H1 (cell line): Measurements from ENCODE around the gene ANXA2R. TPM values are rescaled to one million over a fixed set of nuclear protein-coding genes. Genes with fewer than 3 reads are reported as not detected.

Experiments
- BCL11A ChIP-seq, 2 experiments: IDR thresholded peaks; one replicate each; pipeline ENCODE4 v1.6.1; 2011; ENCODE audit warnings: low read depth in 2 of 2, low read length in 2 of 2, mild to moderate bottlenecking in 2 of 2
- CBX8 ChIP-seq: fragments of 300-800, 300-1000 bp; sonication (generic); IDR thresholded peaks from 2 replicates; pipeline ENCODE4 v1.7.1; 2016; ENCODE audit warnings: low read depth, low read length, borderline replicate concordance
- CEBPB ChIP-seq: IDR thresholded peaks from 2 replicates; pipeline ENCODE4 v1.6.1; 2012; ENCODE audit warnings: low read depth, low read length
- EZH2 ChIP-seq: fragments of 200-600 bp; sonication (generic); IDR thresholded peaks from 2 replicates; pipeline ENCODE4 v1.7.1; 2012; ENCODE audit warnings: low read depth, mild to moderate bottlenecking, moderate library complexity, low read length, inconsistent platforms; ENCODE audit not compliant: severe bottlenecking
- POLR2A ChIP-seq, 2 experiments: IDR thresholded peaks; 1 replicate in 1 of 2; 2 replicates in 1 of 2; pipeline ENCODE4 v1.6.1; 2011; ENCODE audit warnings: low read depth in 2 of 2, low read length in 2 of 2, mild to moderate bottlenecking in 2 of 2; ENCODE audit errors: control extremely low read depth in 1 of 2
- SP2 ChIP-seq: IDR thresholded peaks from 2 replicates; pipeline ENCODE4 v1.6.1; 2012; ENCODE audit warnings: mild to moderate bottlenecking, low read length, inconsistent platforms
- TAF7 ChIP-seq: optimal IDR thresholded peaks from 2 replicates; pipeline ENCODE3; 2011; ENCODE audit warnings: low read depth, mild to moderate bottlenecking, inconsistent platforms, low read length, moderate library complexity, borderline replicate concordance
- TCF12 ChIP-seq: IDR thresholded peaks from 2 replicates; pipeline ENCODE4 v1.6.1; 2011; ENCODE audit warnings: low read depth, mild to moderate bottlenecking, low read length
- polyA plus RNA-seq, 7 experiments: library from polyadenylated mRNA; depleted of rRNA in 3 of 7; stranded (reverse) in 5 of 7; unstranded in 2 of 7; fragments of >200 nt in 5 of 7; fragments of 200-250 nt in 2 of 7; gene quantifications; 1 replicate in 5 of 7; 2 replicates in 1 of 7; 4 replicates in 1 of 7; pipeline versions ENCODE4 v1.2.1 to v1.2.3, GENCODE V29; 2011 to 2013; ENCODE audit warnings: missing spikeins in 2 of 7, mixed read lengths in 2 of 7
- total RNA-seq: library from RNA; stranded (reverse); fragmentation: NEBNext Ultra II Directional; extraction: Animal tissue kit (Norgen Biotek cat#: 25700); gene quantifications from 2 replicates; pipeline ENCODE4 v1.2.1, GENCODE V29; 2021

Gene ANXA2R
- total and polyA plus RNA-seq, 2 of the 8 experiments (the other 6 are each of a cell fraction or from before 2014, with no cell fraction given) = 0.08 to 0.17 TPM

GRCh38 chr5:43065387-43065947, 25.3 kb upstream of the ANXA2R start (continued):
- TF ChIP-seq CBX8 = no peak
- no peak for TF ChIP-seq SP2
- no peak for TF ChIP-seq BCL11A (IDR thresholded peaks at IDR 0.05; ENCODE audit: low read depth in 2 of 2, low read length in 2 of 2)
- TF ChIP-seq EZH2 = no peak
- TF ChIP-seq TCF12 = no peak
- TF ChIP-seq CEBPB = no peak
- no peak for TF ChIP-seq POLR2A (IDR thresholded peaks at IDR 0.05; ENCODE audit: control extremely low read depth in 1 of 2, low read depth in 2 of 2, low read length in 2 of 2)
- no peak for TF ChIP-seq TAF7
